ENCODE data around the gene CYP2W1. TPM values are rescaled to one million over a fixed set of nuclear protein-coding genes. Genes with fewer than 3 reads are reported as not detected.

Gene CYP2W1
- total and polyA plus RNA-seq, 3 donors from 2014 or later = 0.61 to 1.2 (median 0.71) TPM

- DNase-seq = peak; percentile 45
- intact Hi-C loops (cut with DNase I; ENCODE audit: low total_unique reads) = no loop called here
- TF ChIP-seq CTCF (IDR thresholded peaks at IDR 0.05) (no peak), POLR2A (IDR thresholded peaks at IDR 0.05) (no peak)
- H3K27ac ChIP-seq = peak overlapping the region; percentile 95 to 98
- peaks cover 14% of the 10 kb centered on the region for H3K4me1 ChIP-seq
- WGBS, 2 donors = 11 to 24% methylated on average over 23 to 55 of the region's 69 CpGs
- no peaks in the 10 kb centered on the region for H3K36me3 ChIP-seq (ENCODE audit: low read depth, missing control alignments)
- no peaks in the 10 kb centered on the region for H3K9me3 ChIP-seq
- H3K27me3 ChIP-seq = no peaks in the 10 kb centered on the region
- H3K4me3 ChIP-seq = peak overlapping the region; percentile 75 to 85
Observed at GRCh38 chr7:1027242-1028043, 44.5 kb downstream of the CYP2W1 start.

- intact Hi-C loops (cut with DNase I; ENCODE audit: low total_unique reads) = no loop called here
- H3K36me3 ChIP-seq (ENCODE audit: low read depth, missing control alignments) = no peaks in the 10 kb centered on the region
- 0 to 1% methylated on average over 12 to 19 of the region's 77 CpGs for WGBS, 2 donors
- H3K4me1 ChIP-seq = peaks cover 14% of the 10 kb centered on the region
- peak; percentile 86 for DNase-seq
- TF ChIP-seq POLR2A (IDR thresholded peaks at IDR 0.05) = no peak
- no peak for TF ChIP-seq CTCF (IDR thresholded peaks at IDR 0.05)
- H3K4me3 ChIP-seq = peak overlapping the region; percentile 75 to 85
- peak overlapping the region; percentile 95 to 98 for H3K27ac ChIP-seq
- H3K27me3 ChIP-seq = no peaks in the 10 kb centered on the region
- no peaks in the 10 kb centered on the region for H3K9me3 ChIP-seq
Observed at GRCh38 chr7:1028044-1028770, 45.2 kb downstream of the CYP2W1 start.

DNA sequence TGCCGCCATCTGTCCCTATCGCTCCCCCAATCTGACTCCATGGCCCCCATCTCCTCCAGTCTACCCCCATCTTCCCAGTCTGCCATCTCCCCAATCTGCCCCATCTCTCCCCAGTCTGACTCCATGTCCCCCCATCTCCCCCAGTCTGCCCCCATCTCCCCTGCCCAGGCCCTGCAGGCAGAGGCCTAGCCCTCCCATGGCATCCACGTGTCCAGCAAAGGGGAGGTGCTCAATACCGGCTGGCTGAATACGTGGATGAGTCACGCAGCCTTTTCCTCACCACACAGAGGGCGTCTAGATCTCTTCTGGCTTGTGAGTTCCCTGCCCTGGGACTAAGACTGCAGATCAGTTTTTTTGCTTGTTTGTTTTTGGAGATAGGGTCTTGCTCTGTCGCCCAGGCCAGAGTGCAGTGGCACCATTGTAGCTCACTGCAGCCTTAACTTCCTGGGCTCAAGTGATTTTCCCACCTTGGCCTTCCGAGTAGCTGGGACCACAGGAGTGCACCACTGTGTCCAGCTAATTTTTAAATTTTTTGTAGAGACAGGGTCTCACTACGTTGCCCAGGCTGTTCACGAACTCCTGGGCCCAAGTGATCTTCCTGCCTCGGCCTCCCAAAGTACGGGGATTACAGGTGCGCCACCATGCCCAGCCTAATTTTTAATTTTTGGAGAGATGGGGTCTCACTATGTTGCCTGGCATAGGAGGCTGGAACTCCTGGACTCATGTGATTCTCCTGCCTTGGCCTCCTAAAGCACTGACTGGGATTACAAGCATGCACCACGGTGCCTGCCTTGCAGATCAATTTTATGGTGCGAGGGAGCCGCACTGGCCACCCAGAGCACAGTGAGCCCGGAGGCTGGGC, 46.0 kb downstream of the CYP2W1 start:
- no peak for TF ChIP-seq POLR2A (IDR thresholded peaks at IDR 0.05)
- TF ChIP-seq CTCF (IDR thresholded peaks at IDR 0.05) = no peak
- intact Hi-C loops (cut with DNase I; ENCODE audit: low total_unique reads) = no loop called here
- no peaks in the 10 kb centered on the region for H3K9me3 ChIP-seq
- 51 to 57% methylated on average over 17 to 18 of the region's 18 CpGs for WGBS, 2 donors
- H3K27ac ChIP-seq = peak overlapping the region; percentile 95 to 98
- H3K36me3 ChIP-seq (ENCODE audit: low read depth, missing control alignments) = no peaks in the 10 kb centered on the region
- H3K27me3 ChIP-seq = no peaks in the 10 kb centered on the region
- peak; percentile 94 for DNase-seq
- H3K4me1 ChIP-seq = peaks cover 14% of the 10 kb centered on the region
- peak overlapping the region; percentile 75 to 85 for H3K4me3 ChIP-seq

- TF ChIP-seq CTCF (IDR thresholded peaks at IDR 0.05) (no peak), POLR2A (IDR thresholded peaks at IDR 0.05) (no peak)
- intact Hi-C loops (cut with DNase I; ENCODE audit: low total_unique reads) = no loop called here
- Histone ChIP-seq H3K36me3 (ENCODE audit: low read depth, missing control alignments) (no peaks in the 10 kb centered on the region), H3K27ac (peak overlapping the region; percentile 95 to 98), H3K4me1 (peaks cover 14% of the 10 kb centered on the region), H3K27me3 (no peaks in the 10 kb centered on the region), H3K9me3 (no peaks in the 10 kb centered on the region), H3K4me3 (no peak overlapping the region)
- no peak for DNase-seq
- 91 to 96% methylated on average over 26 to 33 of the region's 33 CpGs for WGBS, 2 donors
Observed at GRCh38 chr7:1029637-1030443, 46.9 kb downstream of the CYP2W1 start.
